KMS-11 (cell line): ENCODE results near the gene ARID4B.
"Not testable (repeated sequence)": the region's sequence is repeated elsewhere in the genome, so short reads cannot be mapped to it uniquely, and the experiment has no call there.

Experiments
- H2AFZ ChIP-seq: fragments of 200-600 bp; sonication (generic); 2 replicates; pipeline ENCODE4 v1.6.1; 2016; ENCODE audit warnings: antibody characterized with exemption, mixed run types, low read depth
- H3K27ac ChIP-seq: fragments of 200-600 bp; sonication (generic); 2 replicates; pipeline ENCODE4 v1.6.1; 2016; ENCODE audit warnings: mild to moderate bottlenecking, mixed run types
- H3K27me3 ChIP-seq: fragments of 200-600 bp; sonication (generic); 2 replicates; pipeline ENCODE4 v1.6.1; 2017; ENCODE audit warnings: mild to moderate bottlenecking, low read depth, mixed run types, moderate library complexity; ENCODE audit not compliant: insufficient read depth
- H3K36me3 ChIP-seq: fragments of 200-600 bp; sonication (generic); 2 replicates; pipeline ENCODE4 v1.6.1; 2017; ENCODE audit warnings: mild to moderate bottlenecking, mixed run types; ENCODE audit not compliant: insufficient read depth
- H3K4me1 ChIP-seq: fragments of 200-600 bp; sonication (generic); 2 replicates; pipeline ENCODE4 v1.6.1; 2016; ENCODE audit warnings: mild to moderate bottlenecking, low read depth, mixed run types; ENCODE audit not compliant: poor library complexity, severe bottlenecking
- H3K4me2 ChIP-seq: fragments of 200-600 bp; sonication (generic); 2 replicates; pipeline ENCODE4 v1.7.0; 2016; ENCODE audit warnings: mild to moderate bottlenecking, mixed run types
- H3K4me3 ChIP-seq: fragments of 200-600 bp; sonication (generic); IDR thresholded peaks from 2 replicates; pipeline ENCODE4 v1.6.1; 2017; ENCODE audit warnings: low read depth, low read length, mixed read lengths; ENCODE audit not compliant: insufficient read depth
- H3K79me2 ChIP-seq: fragments of 200-600 bp; sonication (generic); 2 replicates; pipeline ENCODE4 v1.6.1; 2016; ENCODE audit warnings: low read depth, mixed run types; ENCODE audit not compliant: insufficient read depth
- H3K9ac ChIP-seq: fragments of 200-600 bp; sonication (generic); 2 replicates; pipeline ENCODE4 v1.6.1; 2016; ENCODE audit warnings: mild to moderate bottlenecking, mixed run types
- H4K20me1 ChIP-seq: fragments of 200-600 bp; sonication (generic); 2 replicates; pipeline ENCODE4 v1.6.1; 2016; ENCODE audit warnings: mild to moderate bottlenecking, mixed run types; ENCODE audit not compliant: insufficient read depth
- CTCF ChIP-seq: fragments of 200-600 bp; sonication (generic); conservative IDR thresholded peaks from 2 replicates; pipeline ENCODE4 v1.6.1; 2017; ENCODE audit warnings: low read depth, mild to moderate bottlenecking, antibody characterized with exemption, low read length, moderate library complexity, mixed read lengths

The ARID4B gene

GRCh38 chr1:235226933-235227332 lies 101.0 kb downstream of the ARID4B start:
- Histone ChIP-seq H3K4me2 (no peak overlapping the region), H3K9ac (no peak overlapping the region), H3K4me1 (no peaks in the 10 kb centered on the region), H3K27me3 (no peaks in the 10 kb centered on the region), H4K20me1 (no peaks in the 10 kb centered on the region), H3K27ac (no peak overlapping the region), H2AFZ (no peak overlapping the region), H3K36me3 (no peaks in the 10 kb centered on the region; the same call in 1 of the 2 replicates), H3K4me3 (no peak overlapping the region), H3K79me2 (no peaks in the 10 kb centered on the region)
- TF ChIP-seq CTCF: no peak

GRCh38 chr1:235225299-235225698 lies 102.7 kb downstream of the ARID4B start:
- Histone ChIP-seq H3K36me3 (no peaks in the 10 kb centered on the region; the same call in 1 of the 2 replicates), H3K9ac (no peak overlapping the region), H3K4me1 (no peaks in the 10 kb centered on the region), H3K27ac (no peak overlapping the region), H4K20me1 (no peaks in the 10 kb centered on the region), H3K79me2 (no peaks in the 10 kb centered on the region), H3K4me2 (no peak overlapping the region), H3K27me3 (no peaks in the 10 kb centered on the region), H3K4me3 (no peak overlapping the region), H2AFZ (no peak overlapping the region)
- TF ChIP-seq CTCF: no peak

- Histone ChIP-seq H3K4me3 (no peak overlapping the region), H3K9ac (no peak overlapping the region), H4K20me1 (no peaks in the 10 kb centered on the region), H3K27ac (no peak overlapping the region), H2AFZ (no peak overlapping the region), H3K27me3 (no peaks in the 10 kb centered on the region), H3K36me3 (no peaks in the 10 kb centered on the region; the same call in 1 of the 2 replicates), H3K79me2 (no peaks in the 10 kb centered on the region), H3K4me2 (no peak overlapping the region), H3K4me1 (peaks cover 7% of the 10 kb centered on the region)
- TF ChIP-seq CTCF: no peak
Measured at GRCh38 chr1:235221653-235222375, 106.2 kb downstream of the ARID4B start.

- H3K4me1 ChIP-seq: peaks cover 28% of the 10 kb centered on the region
- no peak overlapping the region for H2AFZ ChIP-seq
- no peaks in the 10 kb centered on the region for H3K27me3 ChIP-seq
- H3K9ac ChIP-seq: no peak overlapping the region
- H3K36me3 ChIP-seq: no peaks in the 10 kb centered on the region
- no peaks in the 10 kb centered on the region for H3K79me2 ChIP-seq
- no peaks in the 10 kb centered on the region for H4K20me1 ChIP-seq
- no peak overlapping the region for H3K4me3 ChIP-seq
- TF ChIP-seq CTCF: no peak
- H3K27ac ChIP-seq: no peak overlapping the region
- no peak overlapping the region for H3K4me2 ChIP-seq
Measured at GRCh38 chr1:235215453-235215852, 112.5 kb downstream of the ARID4B start.

GRCh38 chr1:235214962-235215361 lies 113.0 kb downstream of the ARID4B start:
- H3K27me3 ChIP-seq, H3K36me3 ChIP-seq, H4K20me1 ChIP-seq: not testable (repeated sequence)

More at GRCh38 chr1:235214962-235215361, 113.0 kb downstream of the ARID4B start:
- H3K4me2 ChIP-seq, H3K9ac ChIP-seq, H2AFZ ChIP-seq, H3K27ac ChIP-seq, H3K79me2 ChIP-seq, H3K4me3 ChIP-seq: not testable (repeated sequence)
- H3K4me1 ChIP-seq: peaks cover 31% of the 10 kb centered on the region
